ENCODE results near the gene FNBP1.

The FNBP1 gene

DNA sequence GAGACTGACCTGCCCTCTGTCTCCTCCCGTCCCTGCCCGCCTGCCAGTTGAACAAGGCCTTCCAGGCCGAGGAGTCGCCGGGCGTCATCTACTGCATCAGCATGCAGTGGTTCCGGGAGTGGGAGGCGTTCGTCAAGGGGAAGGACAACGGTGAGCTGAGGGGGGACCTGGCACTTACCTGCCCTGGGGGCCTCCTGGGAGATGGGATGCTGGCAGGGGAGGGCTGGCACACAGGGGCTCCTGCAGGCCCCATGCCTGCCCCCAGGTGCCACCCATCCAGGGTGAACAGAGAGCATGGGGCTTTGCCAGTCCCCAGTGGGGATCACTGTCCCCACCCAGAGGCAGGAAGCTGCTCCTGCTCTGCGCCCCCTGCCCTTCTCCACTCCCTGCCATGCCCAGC lies 164.7 kb downstream of the FNBP1 start:
- no peak overlapping the region for H3K4me2 ChIP-seq (ENCODE audit: low read depth, low read length, poor library complexity, severe bottlenecking)
- H3K36me3 ChIP-seq (ENCODE audit: low read length), result no peaks in the 10 kb centered on the region
- H3K79me2 ChIP-seq (ENCODE audit: insufficient read depth, low read length), result no peaks in the 10 kb centered on the region
- no peak overlapping the region for H2AFZ ChIP-seq (ENCODE audit: low read depth, low read length, severe bottlenecking)
- no peaks in the 10 kb centered on the region for H3K9me2 ChIP-seq (replicated peaks; ENCODE audit: insufficient read depth, low read length)
- no peaks in the 10 kb centered on the region for H3K27me3 ChIP-seq (ENCODE audit: low read length)
- H3K4me3 ChIP-seq (ENCODE audit: insufficient read depth, low read length, poor library complexity, severe bottlenecking), result no peak overlapping the region
- H3K9ac ChIP-seq (ENCODE audit: low read length), result no peak overlapping the region
- no peak overlapping the region for H3K27ac ChIP-seq (ENCODE audit: low read depth, low read length)
- H3F3A ChIP-seq (ENCODE audit: insufficient read depth), result no peaks in the 10 kb centered on the region
- no peaks in the 10 kb centered on the region for H4K20me1 ChIP-seq (ENCODE audit: low read depth, low read length)
- TF ChIP-seq, protein P1, sequence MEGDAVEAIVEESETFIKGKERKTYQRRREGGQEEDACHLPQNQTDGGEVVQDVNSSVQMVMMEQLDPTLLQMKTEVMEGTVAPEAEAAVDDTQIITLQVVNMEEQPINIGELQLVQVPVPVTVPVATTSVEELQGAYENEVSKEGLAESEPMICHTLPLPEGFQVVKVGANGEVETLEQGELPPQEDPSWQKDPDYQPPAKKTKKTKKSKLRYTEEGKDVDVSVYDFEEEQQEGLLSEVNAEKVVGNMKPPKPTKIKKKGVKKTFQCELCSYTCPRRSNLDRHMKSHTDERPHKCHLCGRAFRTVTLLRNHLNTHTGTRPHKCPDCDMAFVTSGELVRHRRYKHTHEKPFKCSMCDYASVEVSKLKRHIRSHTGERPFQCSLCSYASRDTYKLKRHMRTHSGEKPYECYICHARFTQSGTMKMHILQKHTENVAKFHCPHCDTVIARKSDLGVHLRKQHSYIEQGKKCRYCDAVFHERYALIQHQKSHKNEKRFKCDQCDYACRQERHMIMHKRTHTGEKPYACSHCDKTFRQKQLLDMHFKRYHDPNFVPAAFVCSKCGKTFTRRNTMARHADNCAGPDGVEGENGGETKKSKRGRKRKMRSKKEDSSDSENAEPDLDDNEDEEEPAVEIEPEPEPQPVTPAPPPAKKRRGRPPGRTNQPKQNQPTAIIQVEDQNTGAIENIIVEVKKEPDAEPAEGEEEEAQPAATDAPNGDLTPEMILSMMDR (IDR thresholded peaks at IDR 0.05; ENCODE audit: insufficient read depth, low read length, poor library complexity, severe bottlenecking), result no peak
- TF ChIP-seq EZH2phosphoT487 (conservative IDR thresholded peaks at IDR 0.05; ENCODE audit: low read length), result no peak
- no peaks in the 10 kb centered on the region for H3K9me3 ChIP-seq (ENCODE audit: insufficient read depth, low read length)

DNA sequence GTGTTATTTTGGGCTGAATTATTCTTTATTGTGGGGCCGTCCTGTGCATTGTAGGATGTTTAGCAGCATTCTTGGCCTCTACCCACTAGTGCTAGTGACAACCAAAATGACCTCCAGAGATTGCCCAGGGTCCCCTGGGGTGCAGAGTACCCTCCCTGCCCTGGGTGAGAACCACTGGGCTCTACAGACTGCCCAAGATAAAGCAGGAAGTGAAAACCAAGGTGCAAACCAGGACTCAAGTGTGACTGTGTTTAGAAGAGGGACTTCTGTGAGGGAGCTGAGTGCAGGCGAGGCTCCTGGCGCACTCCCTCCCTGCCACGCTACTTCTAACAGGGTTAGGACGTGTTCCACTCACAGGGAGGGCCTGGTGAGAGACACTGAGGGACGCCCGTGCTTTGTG lies 166.2 kb downstream of the FNBP1 start:
- Histone ChIP-seq H3K9me2 (replicated peaks; ENCODE audit: insufficient read depth, low read length) (no peaks in the 10 kb centered on the region), H3K9ac (ENCODE audit: low read length) (no peak overlapping the region), H3K27me3 (ENCODE audit: low read length) (no peaks in the 10 kb centered on the region), H2AFZ (ENCODE audit: low read depth, low read length, severe bottlenecking) (no peak overlapping the region), H3K79me2 (ENCODE audit: insufficient read depth, low read length) (no peaks in the 10 kb centered on the region), H3F3A (ENCODE audit: insufficient read depth) (no peaks in the 10 kb centered on the region), H3K4me3 (ENCODE audit: insufficient read depth, low read length, poor library complexity, severe bottlenecking) (no peak overlapping the region), H3K9me3 (ENCODE audit: insufficient read depth, low read length) (no peaks in the 10 kb centered on the region), H4K20me1 (ENCODE audit: low read depth, low read length) (no peaks in the 10 kb centered on the region), H3K4me2 (ENCODE audit: low read depth, low read length, poor library complexity, severe bottlenecking) (no peak overlapping the region), H3K27ac (ENCODE audit: low read depth, low read length) (no peak overlapping the region), H3K36me3 (ENCODE audit: low read length) (no peaks in the 10 kb centered on the region)
- TF ChIP-seq EZH2phosphoT487 (conservative IDR thresholded peaks at IDR 0.05; ENCODE audit: low read length), result no peak
- TF ChIP-seq, protein P1 (IDR thresholded peaks at IDR 0.05; ENCODE audit: insufficient read depth, low read length, poor library complexity, severe bottlenecking), result no peak

DNA sequence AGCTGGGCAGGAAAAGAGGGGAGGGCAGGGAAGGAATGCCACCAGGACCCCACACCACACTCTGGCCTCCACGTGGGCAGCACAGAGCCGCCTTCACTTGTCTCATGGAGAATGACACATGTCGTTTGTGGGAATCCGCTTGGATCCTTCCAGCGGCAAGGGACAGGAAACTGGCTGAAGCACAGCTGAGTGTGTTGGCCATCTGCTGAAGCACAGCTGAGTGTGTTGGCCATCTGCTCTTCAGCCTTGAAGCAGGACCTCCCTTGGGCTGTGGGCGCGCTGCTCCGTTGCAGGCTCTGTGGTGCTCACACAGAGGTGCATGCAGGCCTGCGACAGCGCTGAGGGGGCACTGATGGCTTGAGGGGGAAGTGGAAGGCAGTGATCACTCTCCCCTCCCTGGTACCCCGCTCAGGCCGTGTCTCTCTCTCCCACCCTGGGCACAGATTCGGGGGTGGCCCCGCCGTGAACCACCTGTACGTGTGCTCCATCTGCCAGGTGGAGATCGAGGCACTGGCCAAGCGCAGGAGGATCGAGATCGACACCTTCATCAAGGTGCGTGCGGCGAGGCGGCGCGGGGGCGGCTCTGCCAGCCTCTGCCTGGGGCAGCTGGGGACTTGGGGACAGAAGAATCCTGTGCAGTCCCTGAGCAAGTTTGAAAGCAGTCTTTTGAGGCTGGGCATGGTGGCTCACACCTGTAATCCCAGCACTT lies 167.1 kb downstream of the FNBP1 start:
- no peak overlapping the region for H3K4me3 ChIP-seq (ENCODE audit: insufficient read depth, low read length, poor library complexity, severe bottlenecking)
- no peak overlapping the region for H3K9ac ChIP-seq (ENCODE audit: low read length)
- no peaks in the 10 kb centered on the region for H3K79me2 ChIP-seq (ENCODE audit: insufficient read depth, low read length)
- H4K20me1 ChIP-seq (ENCODE audit: low read depth, low read length), result no peaks in the 10 kb centered on the region
- no peaks in the 10 kb centered on the region for H3K9me2 ChIP-seq (replicated peaks; ENCODE audit: insufficient read depth, low read length)
- no peaks in the 10 kb centered on the region for H3K36me3 ChIP-seq (ENCODE audit: low read length)
- no peak overlapping the region for H2AFZ ChIP-seq (ENCODE audit: low read depth, low read length, severe bottlenecking)
- H3K9me3 ChIP-seq (ENCODE audit: insufficient read depth, low read length), result no peaks in the 10 kb centered on the region
- no peak overlapping the region for H3K27ac ChIP-seq (ENCODE audit: low read depth, low read length)
- H3F3A ChIP-seq (ENCODE audit: insufficient read depth), result no peaks in the 10 kb centered on the region
- H3K27me3 ChIP-seq (ENCODE audit: low read length), result no peaks in the 10 kb centered on the region
- TF ChIP-seq, protein P1 (IDR thresholded peaks at IDR 0.05; ENCODE audit: insufficient read depth, low read length, poor library complexity, severe bottlenecking), result no peak
- no peak for TF ChIP-seq EZH2phosphoT487 (conservative IDR thresholded peaks at IDR 0.05; ENCODE audit: low read length)
- no peak overlapping the region for H3K4me2 ChIP-seq (ENCODE audit: low read depth, low read length, poor library complexity, severe bottlenecking)
